GM04503 (cell line): ENCODE results near the gene CTRB1.
"Not testable (repeated sequence)": the region's sequence is repeated elsewhere in the genome, so short reads cannot be mapped to it uniquely, and the experiment has no call there.

ENCODE experiments used
- DNase-seq: peaks from one replicate; pipeline ENCODE4 v3.0.0-alpha.2; 2012; ENCODE audit warnings: low read depth

CTRB1 gene

GRCh38 chr16:75241955-75242354, 23.2 kb downstream of the CTRB1 start:
- no peak for DNase-seq

GRCh38 chr16:75242436-75243078, 23.8 kb downstream of the CTRB1 start:
- not testable (repeated sequence) for DNase-seq

- DNase-seq, result no peak
Observed at GRCh38 chr16:75243667-75244224, 25.0 kb downstream of the CTRB1 start.

GRCh38 chr16:75244225-75244809, 25.5 kb downstream of the CTRB1 start:
- peak; percentile 63 for DNase-seq

DNA sequence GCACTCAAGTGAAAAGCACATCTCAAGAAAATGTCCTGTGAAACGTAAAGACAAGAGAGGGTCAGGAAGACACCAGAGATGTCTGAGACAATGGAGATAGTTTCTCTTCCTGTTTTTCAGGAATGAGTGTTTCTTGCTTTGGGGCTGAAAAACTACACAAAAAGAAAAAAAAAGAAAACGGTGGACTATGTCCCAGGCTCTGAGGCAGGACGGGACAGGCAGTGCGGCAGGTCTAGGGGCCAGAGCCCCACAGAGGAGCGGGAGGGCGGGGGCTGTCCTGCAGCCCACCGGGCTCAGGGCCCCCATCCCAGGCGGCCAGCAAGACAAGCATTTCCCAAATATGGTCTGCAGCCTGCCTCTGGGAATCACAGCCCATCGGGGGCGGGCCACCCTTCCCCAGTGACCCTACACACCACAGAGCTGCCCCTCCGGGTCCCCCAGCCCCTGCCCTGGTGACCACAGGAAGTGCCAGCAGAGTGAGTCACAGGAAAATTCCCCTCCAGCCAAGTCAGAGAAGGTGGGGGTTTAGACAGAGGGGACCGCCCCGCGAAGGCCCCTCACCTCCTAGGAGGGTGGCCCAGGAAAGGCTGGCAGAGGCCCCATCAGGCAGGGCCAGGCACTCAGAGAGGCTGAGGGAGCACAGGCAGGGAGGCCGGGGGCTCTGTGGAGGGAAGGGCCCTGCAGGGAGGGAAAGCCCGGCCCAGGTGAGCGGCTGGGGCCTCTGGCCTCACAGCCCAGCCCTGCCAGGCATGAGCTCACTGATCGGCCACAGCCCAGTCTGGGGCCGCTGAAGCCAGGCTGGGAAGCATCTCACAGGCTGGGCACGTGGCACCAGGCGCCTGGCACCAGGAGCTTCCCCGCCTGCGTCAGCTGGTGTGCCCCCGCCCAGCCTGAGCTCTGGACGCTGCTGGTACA, 26.3 kb downstream of the CTRB1 start:
- DNase-seq, result peak; percentile 86

DNA sequence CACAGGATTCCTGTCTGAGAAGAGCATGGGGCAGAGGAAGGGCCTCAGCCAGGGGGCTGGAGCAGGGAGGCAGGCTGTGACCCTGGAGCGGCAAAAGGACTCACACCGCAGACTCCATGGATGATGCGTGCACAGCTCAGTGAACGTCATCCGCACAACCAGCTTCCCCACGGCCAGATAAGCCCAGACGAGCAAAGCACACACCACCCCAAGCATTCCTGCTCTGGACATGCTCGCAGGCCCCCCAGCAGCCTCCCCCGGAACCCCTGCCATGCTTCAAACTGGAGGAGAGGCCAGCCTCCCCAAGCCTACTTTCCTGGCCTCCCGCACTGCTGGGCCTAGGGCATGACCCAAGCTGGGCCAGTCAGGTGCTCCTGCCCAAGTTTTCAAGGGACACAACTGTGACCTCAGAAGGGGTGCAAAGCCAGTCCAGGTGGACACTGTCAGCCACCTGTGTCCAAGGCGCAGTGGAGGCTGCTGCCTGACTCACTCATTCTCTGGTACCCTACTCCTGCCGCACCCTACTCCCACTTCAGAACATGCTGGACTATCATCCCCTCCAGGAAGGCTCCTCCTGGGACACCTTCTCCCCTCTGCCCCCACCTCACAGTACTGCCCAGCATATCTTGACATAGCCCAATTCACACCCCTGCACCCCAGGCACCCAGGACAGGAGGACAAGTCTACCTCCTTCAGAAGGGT, 27.9 kb downstream of the CTRB1 start:
- DNase-seq, result no peak

DNA sequence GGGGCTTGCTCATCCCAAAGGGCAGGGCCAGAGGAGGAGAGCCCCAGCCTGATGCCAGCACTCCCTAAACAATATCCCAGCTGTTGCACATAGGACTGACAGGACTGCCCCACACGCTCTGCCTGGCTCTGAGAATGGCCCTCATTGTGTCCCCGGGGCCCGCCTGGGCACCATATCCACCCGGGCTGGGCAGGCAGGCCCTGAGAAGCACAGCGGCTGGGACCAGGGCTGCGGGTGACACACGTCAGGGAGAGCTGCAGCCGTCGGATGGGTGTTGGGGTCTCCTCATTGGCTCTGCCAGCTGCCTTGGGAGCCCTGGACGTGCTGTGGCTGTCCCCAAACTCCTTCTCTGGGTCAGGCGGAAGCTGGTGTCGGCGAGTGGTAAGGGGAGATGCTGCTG, 28.5 kb downstream of the CTRB1 start:
- no peak for DNase-seq

DNA sequence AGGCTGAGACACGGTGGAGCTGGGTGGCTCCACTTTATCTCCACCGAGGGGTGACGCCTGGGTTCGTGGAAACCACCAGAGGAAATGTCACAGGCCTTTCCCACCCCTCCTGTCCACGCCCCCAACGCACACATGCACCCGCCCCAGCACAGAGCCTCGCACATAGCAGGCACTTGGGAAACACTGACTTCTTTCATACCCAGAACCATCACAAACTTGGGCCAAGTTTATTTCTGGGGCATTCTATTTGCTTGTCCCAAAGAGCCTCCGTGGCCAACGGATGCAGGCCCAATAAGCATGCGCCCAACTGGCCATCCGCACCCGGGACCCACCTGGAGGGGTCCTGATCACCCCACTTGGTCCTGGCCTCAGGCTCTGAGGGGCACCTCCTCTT, 29.4 kb downstream of the CTRB1 start:
- DNase-seq, result no peak

GRCh38 chr16:75248536-75249380, 30.0 kb downstream of the CTRB1 start:
- no peak for DNase-seq

GRCh38 chr16:75249441-75249840, 30.7 kb downstream of the CTRB1 start:
- no peak for DNase-seq

DNA sequence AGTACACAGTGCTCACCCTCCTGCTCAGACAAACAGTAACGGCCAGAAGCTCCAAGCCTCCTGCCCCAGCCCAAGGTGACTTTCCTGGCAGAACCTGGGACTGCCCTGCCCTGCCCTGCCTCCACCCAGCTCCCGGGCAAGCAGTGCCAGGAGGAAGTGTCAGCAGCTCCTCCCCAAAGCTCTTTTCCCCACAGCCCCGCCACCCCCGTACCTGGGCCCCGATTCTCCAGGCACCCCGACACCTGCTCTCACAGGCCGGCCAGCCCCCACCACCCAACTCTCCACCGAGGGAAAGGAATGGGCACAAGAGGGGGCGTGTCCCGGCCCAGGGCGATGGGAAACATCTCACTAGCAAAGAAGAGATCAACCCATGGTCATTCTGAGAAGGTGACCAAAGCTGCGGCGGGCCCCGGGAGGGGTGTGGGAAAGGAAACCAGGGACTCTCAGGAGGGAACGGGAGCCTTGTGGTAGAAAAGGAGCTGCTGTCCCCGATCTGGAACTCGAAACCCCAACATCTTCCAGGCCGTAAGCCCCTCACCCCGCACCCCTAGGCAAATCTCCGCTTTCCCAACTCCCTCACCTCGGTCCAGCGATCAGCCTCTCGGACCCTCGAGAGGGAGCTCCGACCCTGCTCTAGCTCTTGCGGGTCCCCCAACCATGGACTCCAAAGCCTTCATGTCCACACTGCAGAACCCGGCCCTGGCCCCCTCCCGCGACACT, 31.5 kb downstream of the CTRB1 start:
- DNase-seq, result no peak

GRCh38 chr16:75250809-75251279, 32.1 kb downstream of the CTRB1 start:
- DNase-seq, result no peak

GRCh38 chr16:75251280-75252048, 32.7 kb downstream of the CTRB1 start, which contains the start of gene BCAR1:
BCAR1 (minus strand) TSS chr16:75251624; CDS start chr16:75251482, 142 bp downstream.
- DNase-seq, result peak; percentile 65

DNA sequence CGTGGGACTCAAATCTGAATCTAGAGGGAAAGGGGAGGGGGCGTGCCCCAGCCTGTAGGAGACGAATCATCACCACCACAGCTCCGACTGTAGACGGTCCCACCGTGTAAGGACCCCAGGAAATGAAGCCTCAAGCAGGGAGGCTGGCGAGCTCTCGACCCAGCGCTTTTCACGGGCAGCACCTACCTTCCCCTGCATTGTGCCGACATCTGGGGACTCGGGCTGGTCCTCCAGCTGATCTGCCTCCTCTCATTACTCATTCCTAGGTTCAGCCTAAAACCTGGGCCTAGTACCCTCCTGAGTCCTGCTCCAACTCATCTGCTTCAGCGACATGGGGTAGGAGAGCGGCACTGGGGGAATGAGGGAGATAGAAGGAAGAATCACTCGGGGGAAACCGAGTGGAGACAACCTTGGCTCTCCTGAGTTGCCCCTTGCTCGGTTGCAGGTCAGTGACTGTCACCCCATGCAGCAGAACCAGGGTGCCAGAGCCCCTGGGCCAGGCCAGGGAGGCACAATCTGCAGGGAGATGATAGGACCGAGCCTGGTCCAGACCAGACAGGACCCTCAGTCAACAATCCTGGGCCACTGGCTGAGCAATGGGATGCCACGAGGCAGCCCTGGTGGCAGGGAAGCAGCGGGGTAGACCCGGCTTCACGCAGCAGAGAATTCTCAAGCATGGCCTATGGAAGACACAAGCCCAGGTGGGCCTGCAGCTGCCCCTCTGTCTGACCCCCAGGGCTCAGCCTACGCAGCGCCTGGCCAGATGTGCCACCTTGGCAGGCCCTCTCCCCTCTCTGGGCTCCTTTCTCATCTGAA, 33.5 kb downstream of the CTRB1 start:
- DNase-seq, result no peak

DNA sequence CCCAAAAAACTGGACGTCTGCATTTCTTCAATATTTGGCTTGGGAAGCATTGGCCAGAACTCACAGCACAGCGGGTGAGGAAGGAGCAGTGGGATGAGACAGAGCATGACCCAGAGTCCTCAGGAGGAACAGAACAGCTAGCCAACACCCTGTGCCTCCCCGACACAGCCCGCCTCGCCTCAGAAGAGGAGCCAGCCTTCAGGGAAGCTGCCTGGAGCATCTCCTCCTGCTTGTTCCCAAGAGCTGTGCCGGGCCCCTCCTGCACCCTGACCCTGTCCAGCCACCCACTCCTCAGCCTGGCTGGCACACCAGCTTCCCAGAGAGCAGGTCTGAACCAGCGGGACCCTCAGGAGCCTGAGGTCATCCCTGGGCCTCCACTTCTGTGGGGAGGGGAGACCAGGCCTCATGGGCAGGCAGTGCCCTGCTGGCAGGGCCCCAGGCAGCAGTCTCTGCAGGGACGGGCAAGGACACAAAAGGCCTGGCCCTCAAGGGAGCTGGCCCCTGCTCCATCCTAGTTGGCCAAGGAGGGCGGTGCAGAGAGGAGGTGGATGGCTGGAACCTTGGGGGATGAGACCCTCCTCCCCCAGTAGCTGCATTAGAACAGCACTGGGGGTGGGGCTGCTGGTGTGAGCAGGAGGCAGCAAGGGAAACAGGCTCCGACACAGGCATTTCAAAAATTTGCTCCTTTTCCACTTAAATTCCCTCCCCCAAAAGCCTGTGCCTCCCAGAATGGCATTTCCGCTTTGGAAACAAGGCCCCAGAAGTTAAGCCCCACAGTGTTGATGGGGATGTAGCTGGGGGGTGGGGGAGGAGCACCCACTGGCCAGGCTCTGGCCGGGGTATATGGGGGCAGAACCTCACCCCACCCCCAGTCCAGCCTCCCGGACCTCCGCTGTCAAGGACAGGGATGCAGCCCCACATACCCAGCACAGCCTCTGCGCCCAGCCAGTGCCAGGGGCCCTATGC, 34.4 kb downstream of the CTRB1 start:
- peak; percentile 70 for DNase-seq

DNA sequence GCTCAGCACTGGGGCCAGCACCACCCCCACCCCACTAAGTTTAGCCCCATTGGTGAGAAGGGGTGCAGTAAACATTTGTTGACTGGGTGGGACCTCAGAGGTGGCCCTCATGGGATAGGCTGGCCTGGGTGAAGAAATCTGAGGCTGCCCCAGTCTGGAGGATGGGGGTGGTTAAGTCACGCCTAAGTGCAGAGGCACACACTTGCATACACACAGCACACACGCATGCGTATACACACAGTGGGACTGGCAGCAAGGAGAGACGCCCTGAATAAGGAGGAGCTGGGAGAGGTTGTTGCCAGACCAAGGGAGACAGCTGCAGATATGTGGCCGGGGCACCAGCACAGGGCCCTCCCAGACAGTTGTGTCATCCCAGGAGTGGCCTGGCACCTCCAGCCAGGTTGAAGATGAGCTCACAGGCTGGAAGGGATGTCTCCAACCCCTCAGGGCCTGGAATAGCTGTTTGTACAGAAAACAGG, 35.6 kb downstream of the CTRB1 start:
- DNase-seq, result peak; percentile 95

GRCh38 chr16:75256059-75256571, 37.3 kb downstream of the CTRB1 start:
- DNase-seq, result no peak
